Stimulated activated CD8-positive, alpha-beta memory T cell treated with anti-CD3 and anti-CD28 coated beads, Interleukin-12 subunit alpha, Interleukin-12 subunit beta, amount 100 ng/mL, for 4 hours (primary cell): Measurements from ENCODE around the gene EIF5AL1.

Experiments
- DNase-seq: peaks from one replicate; pipeline ENCODE4 v3.0.0-alpha.2; 2020; ENCODE audit warnings: low read depth

Gene EIF5AL1

GRCh38 chr10:79559726-79560125 is 47.4 kb downstream of the EIF5AL1 start:
- no peak for DNase-seq

- no peak for DNase-seq
These were observed 47.9 kb downstream of the EIF5AL1 start, which contains the start of gene SFTPA2 for GRCh38 chr10:79560160-79560709. Gene SFTPA2, minus strand, starts transcription at chr10:79560407. Its CDS starts 924 bp downstream, at chr10:79559483.

GRCh38 chr10:79561257-79561656 is 48.9 kb downstream of the EIF5AL1 start:
- no peak for DNase-seq

GRCh38 chr10:79562135-79562756 is 49.9 kb downstream of the EIF5AL1 start:
- no peak for DNase-seq

DNA sequence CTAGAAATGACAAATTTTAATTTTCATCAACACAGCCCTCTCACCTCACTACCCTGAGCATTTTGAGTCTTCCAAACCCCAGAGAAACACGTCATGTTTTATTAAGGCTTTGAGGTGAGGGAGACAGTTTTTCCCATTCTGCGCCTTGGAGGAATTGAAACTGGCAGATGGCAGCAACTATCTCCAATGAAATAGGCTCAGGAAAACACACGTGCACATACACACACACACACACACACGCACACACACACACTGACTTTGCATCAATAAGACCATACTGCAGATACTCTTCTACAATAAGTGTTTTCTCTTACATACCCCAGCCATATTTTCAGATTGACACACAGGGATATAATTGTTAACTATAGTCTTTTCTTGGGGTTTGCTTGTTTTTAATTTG is 51.1 kb downstream of the EIF5AL1 start:
- DNase-seq = no peak
